WERI-Rb-1 (cell line): Measurements from ENCODE around the gene OR2F2.

Source experiments
- DNase-seq: peaks from one replicate; pipeline ENCODE4 v3.0.0-alpha.2; 2020
- H3K27ac ChIP-seq: fragments of 250-450 bp; sonication (Bioruptor Pico); 2 replicates; pipeline ENCODE4 v1.5.1; 2020; ENCODE audit warnings: mild to moderate bottlenecking, moderate library complexity
- H3K27me3 ChIP-seq: fragments of 250-450 bp; sonication (Bioruptor Pico); 2 replicates; pipeline ENCODE4 v1.5.1; 2021; ENCODE audit warnings: mild to moderate bottlenecking, low read depth, moderate library complexity; ENCODE audit not compliant: insufficient read depth, severe bottlenecking
- H3K36me3 ChIP-seq: fragments of 250-450 bp; sonication (Bioruptor Pico); 2 replicates; pipeline ENCODE4 v1.5.1; 2020; ENCODE audit warnings: mild to moderate bottlenecking, moderate library complexity
- H3K4me3 ChIP-seq: 2 replicates; pipeline ENCODE4 v1.5.1; 2011; ENCODE audit warnings: low read depth, mild to moderate bottlenecking, control low read depth, low read length
- H3K9me3 ChIP-seq: fragments of 250-450 bp; sonication (Bioruptor Pico); 2 replicates; pipeline ENCODE4 v1.5.1; 2021; ENCODE audit warnings: mild to moderate bottlenecking, moderate library complexity; ENCODE audit not compliant: severe bottlenecking
- CTCF ChIP-seq: IDR thresholded peaks from 2 replicates; pipeline ENCODE4 v1.5.1; 2011; ENCODE audit warnings: low read depth, mild to moderate bottlenecking, control low read depth, inconsistent platforms, low read length

OR2F2 gene

GRCh38 chr7:143901668-143902331 is 33.2 kb upstream of the OR2F2 start, which contains the start of gene TCAF1:
TCAF1 (minus strand) TSS chr7:143902176; CDS start chr7:143876608, 25,568 bp downstream.
- Histone ChIP-seq H3K27ac (peak within 1 kb of the TSS; percentile 97), H3K4me3 (peak within 1 kb of the TSS; percentile 95), H3K27me3 (no peaks in the 10 kb centered on the region), H3K9me3 (no peaks in the 10 kb centered on the region), H3K36me3 (no peaks in the 10 kb centered on the region; the same call in 1 of the 2 replicates)
- DNase-seq: peak; percentile 97
- TF ChIP-seq CTCF: peak; percentile 29; the same call in 1 of the 2 replicates

- DNase-seq: no peak
- Histone ChIP-seq H3K9me3 (no peaks in the 10 kb centered on the region), H3K27ac (peak overlapping the region; percentile 97), H3K36me3 (no peaks in the 10 kb centered on the region; the same call in 1 of the 2 replicates), H3K4me3 (peak overlapping the region; percentile 95), H3K27me3 (no peaks in the 10 kb centered on the region)
- TF ChIP-seq CTCF: no peak
Observed at GRCh38 chr7:143902332-143902899, 32.6 kb upstream of the OR2F2 start.

- no peak overlapping the region for H3K27ac ChIP-seq
- no peak for TF ChIP-seq CTCF
- no peak for DNase-seq
- H3K27me3 ChIP-seq: no peaks in the 10 kb centered on the region
- H3K9me3 ChIP-seq: no peaks in the 10 kb centered on the region
- no peaks in the 10 kb centered on the region; the same call in 1 of the 2 replicates for H3K36me3 ChIP-seq
- H3K4me3 ChIP-seq: no peak overlapping the region
Observed at GRCh38 chr7:143905509-143905908, 29.5 kb upstream of the OR2F2 start.

- DNase-seq: peak; percentile 41
- H3K9me3 ChIP-seq: no peaks in the 10 kb centered on the region
- no peak overlapping the region for H3K4me3 ChIP-seq
- no peak for TF ChIP-seq CTCF
- no peaks in the 10 kb centered on the region for H3K36me3 ChIP-seq
- no peaks in the 10 kb centered on the region for H3K27me3 ChIP-seq
- no peak overlapping the region for H3K27ac ChIP-seq
Observed at GRCh38 chr7:143906151-143906550, 28.9 kb upstream of the OR2F2 start.

- Histone ChIP-seq H3K27ac (no peak overlapping the region), H3K27me3 (no peaks in the 10 kb centered on the region), H3K36me3 (no peaks in the 10 kb centered on the region)
Observed at GRCh38 chr7:143906895-143907294, 28.1 kb upstream of the OR2F2 start.

More at GRCh38 chr7:143906895-143907294, 28.1 kb upstream of the OR2F2 start:
- H3K9me3 ChIP-seq: no peaks in the 10 kb centered on the region
- no peak overlapping the region for H3K4me3 ChIP-seq
- no peak for TF ChIP-seq CTCF
- DNase-seq: no peak
